ENCODE data around the gene PHETA1.
"Not testable (repeated sequence)": the region's sequence is repeated elsewhere in the genome, so short reads cannot be mapped to it uniquely, and the experiment has no call there.

Gene PHETA1

DNA sequence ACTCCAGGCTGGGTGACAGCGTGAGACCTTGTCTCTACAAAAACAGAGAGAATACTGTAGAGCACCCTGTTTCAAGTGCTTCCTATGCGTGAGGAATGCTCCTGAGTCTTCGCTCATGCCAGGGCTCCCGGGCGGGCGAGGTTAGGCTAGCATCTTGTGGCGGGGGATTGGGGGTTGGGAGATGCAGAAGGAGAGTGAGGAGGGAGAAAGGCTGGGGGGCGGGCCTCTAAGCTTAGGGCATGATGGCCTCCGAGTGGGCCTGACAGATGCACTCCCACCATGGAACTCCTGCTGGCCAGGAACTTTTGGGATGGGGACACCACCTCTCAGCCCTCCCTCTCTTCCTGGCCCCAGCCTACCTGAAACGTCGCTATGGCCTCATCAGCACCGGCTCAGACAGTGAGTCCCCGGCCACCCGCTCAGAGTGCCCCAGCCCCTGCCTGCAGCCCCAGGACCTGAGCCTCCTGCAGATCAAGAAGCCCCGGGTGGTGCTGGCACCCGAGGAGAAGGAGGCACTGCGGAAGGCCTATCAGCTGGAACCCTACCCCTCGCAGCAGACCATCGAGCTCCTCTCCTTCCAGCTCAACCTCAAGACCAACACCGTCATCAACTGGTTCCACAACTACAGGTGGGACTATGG, 27.3 kb downstream of the PHETA1 start:
- no peak for TF ChIP-seq Cebpa-rat (IDR thresholded peaks at IDR 0.05)
- Histone ChIP-seq H3K9ac (no peak overlapping the region), H3K4me3 (no peak overlapping the region), H3K36me3 (no peaks in the 10 kb centered on the region), H3K4me2 (no peak overlapping the region), H3K27me3 (no peaks in the 10 kb centered on the region), H4K20me1 (0 out of 22 replicates have a peak, but pooled peaks cover 0 to 4% (median 0%) of the 10 kb centered on the region in 11 experiments), H3K27ac (no peak overlapping the region), H3K4me1 (peaks cover 0 to 10% (median 0%) of the 10 kb centered on the region in 10 experiments; a peak in 4 of 20 replicates), H3K9me3 (replicated peaks in 1 of 11) (peaks cover 0 to 9% (median 0%) of the 10 kb centered on the region in 11 experiments; a peak in 2 of 22 replicates)

DNA sequence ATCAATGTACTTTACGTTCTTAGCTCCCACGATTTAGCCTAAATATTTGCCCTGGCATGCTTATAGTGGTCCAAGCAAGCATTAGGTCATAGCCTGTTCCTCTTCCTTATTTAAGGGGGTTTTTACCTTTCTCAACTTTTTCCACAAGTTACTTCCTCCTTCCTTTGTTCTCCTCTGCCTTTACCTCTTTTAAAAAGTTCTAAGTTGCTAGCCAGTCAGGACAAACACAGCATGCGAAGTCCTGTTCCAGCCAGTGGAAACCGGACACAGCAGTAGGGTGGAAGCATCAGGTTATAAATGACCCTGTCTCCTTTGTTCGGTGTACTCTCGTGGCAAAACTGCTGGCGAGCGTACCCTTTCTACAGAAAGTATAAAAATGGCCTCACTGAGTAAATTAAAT, 28.2 kb downstream of the PHETA1 start:
- not testable (repeated sequence) for H3K4me2 ChIP-seq; H3K4me3 ChIP-seq; H4K20me1 ChIP-seq; H3K27ac ChIP-seq; H3K27me3 ChIP-seq; H3K36me3 ChIP-seq; H3K9ac ChIP-seq; H3K9me3 ChIP-seq (replicated peaks in 1 of 11)
- peaks cover 0 to 10% (median 0%) of the 10 kb centered on the region in 10 experiments; a peak in 4 of 20 replicates for H3K4me1 ChIP-seq

DNA sequence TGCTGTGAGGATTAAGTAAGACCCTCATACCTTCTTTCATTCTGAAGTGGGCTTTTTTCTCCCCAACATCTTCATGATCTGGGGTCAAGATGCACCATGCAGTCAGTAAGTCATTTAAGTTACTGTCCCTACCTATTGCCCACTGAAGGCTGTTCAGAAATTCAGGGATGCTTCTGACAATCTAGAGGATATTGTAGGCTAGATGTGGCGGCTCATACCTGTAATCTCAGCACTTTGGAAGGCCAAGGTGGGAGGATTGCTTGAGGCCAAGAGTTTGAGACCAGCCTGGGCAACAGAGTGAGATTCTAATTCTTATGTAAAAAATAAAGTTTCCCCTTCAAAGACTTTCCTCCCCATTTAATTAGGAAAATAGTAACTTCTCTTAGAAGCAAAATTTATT, 28.7 kb downstream of the PHETA1 start:
- Histone ChIP-seq H3K4me3 (no peak overlapping the region), H4K20me1 (0 out of 22 replicates have a peak, but pooled peaks cover 0 to 4% (median 0%) of the 10 kb centered on the region in 11 experiments), H3K27ac (no peak overlapping the region)

GRCh38 chr12:111339321-111339938, 29.5 kb downstream of the PHETA1 start:
- no peaks in the 10 kb centered on the region for H3K36me3 ChIP-seq
- H3K27me3 ChIP-seq = no peaks in the 10 kb centered on the region
- no peak overlapping the region for H3K4me3 ChIP-seq
- no peak overlapping the region for H3K27ac ChIP-seq
- no peak for TF ChIP-seq Cebpa-rat (IDR thresholded peaks at IDR 0.05)
- H3K9ac ChIP-seq = no peak overlapping the region; a peak in 1 of 22 replicates
- 0 out of 22 replicates have a peak, but pooled peaks cover 0 to 4% (median 0%) of the 10 kb centered on the region in 11 experiments for H4K20me1 ChIP-seq
- peaks cover 0 to 10% (median 2%) of the 10 kb centered on the region in 10 experiments; a peak in 6 of 20 replicates for H3K4me1 ChIP-seq
- peaks cover 0 to 9% (median 0%) of the 10 kb centered on the region in 11 experiments; a peak in 2 of 22 replicates for H3K9me3 ChIP-seq (replicated peaks in 1 of 11)
- H3K4me2 ChIP-seq = no peak overlapping the region

More for the DNA sequence above, 28.7 kb downstream of the PHETA1 start:
- Histone ChIP-seq H3K27me3 (no peaks in the 10 kb centered on the region), H3K9ac (no peak overlapping the region), H3K36me3 (no peaks in the 10 kb centered on the region), H3K9me3 (replicated peaks in 1 of 11) (peaks cover 0 to 9% (median 0%) of the 10 kb centered on the region in 11 experiments; a peak in 2 of 22 replicates), H3K4me1 (peaks cover 0 to 10% (median 0%) of the 10 kb centered on the region in 10 experiments; a peak in 5 of 20 replicates), H3K4me2 (no peak overlapping the region)
- no peak for TF ChIP-seq Cebpa-rat (IDR thresholded peaks at IDR 0.05)

- Histone ChIP-seq H3K27ac (no peak overlapping the region), H3K4me2 (no peak overlapping the region), H3K36me3 (no peaks in the 10 kb centered on the region), H3K4me1 (peaks cover 0 to 10% (median 6%) of the 10 kb centered on the region in 10 experiments; a peak in 6 of 20 replicates), H3K9me3 (replicated peaks in 1 of 11) (peaks cover 0 to 7% (median 0%) of the 10 kb centered on the region in 11 experiments; a peak in 2 of 22 replicates), H3K4me3 (no peak overlapping the region), H4K20me1 (0 out of 22 replicates have a peak, but pooled peaks cover 0 to 4% (median 0%) of the 10 kb centered on the region in 11 experiments), H3K9ac (no peak overlapping the region), H3K27me3 (no peaks in the 10 kb centered on the region)
- TF ChIP-seq Cebpa-rat (IDR thresholded peaks at IDR 0.05) = no peak
Measured at GRCh38 chr12:111338096-111338495, 30.8 kb downstream of the PHETA1 start.

- no peak overlapping the region for H3K4me3 ChIP-seq
Measured at GRCh38 chr12:111337371-111337770, 31.5 kb downstream of the PHETA1 start.

GRCh38 chr12:111336411-111336810, 32.5 kb downstream of the PHETA1 start:
- not testable (repeated sequence) for H3K27me3 ChIP-seq, H3K4me2 ChIP-seq, H3K4me3 ChIP-seq

More at GRCh38 chr12:111337371-111337770, 31.5 kb downstream of the PHETA1 start:
- Histone ChIP-seq H3K27ac (no peak overlapping the region), H3K9ac (no peak overlapping the region), H3K27me3 (no peaks in the 10 kb centered on the region), H3K4me1 (peaks cover 0 to 10% (median 6%) of the 10 kb centered on the region in 10 experiments; a peak in 6 of 20 replicates), H3K9me3 (replicated peaks in 1 of 11) (no peaks in the 10 kb centered on the region), H4K20me1 (0 out of 22 replicates have a peak, but pooled peaks cover 0 to 4% (median 0%) of the 10 kb centered on the region in 11 experiments), H3K36me3 (no peaks in the 10 kb centered on the region), H3K4me2 (no peak overlapping the region)
- no peak for TF ChIP-seq Cebpa-rat (IDR thresholded peaks at IDR 0.05)

GRCh38 chr12:111335811-111336210, 33.1 kb downstream of the PHETA1 start:
- no peak overlapping the region for H3K4me2 ChIP-seq
- no peak for TF ChIP-seq Cebpa-rat (IDR thresholded peaks at IDR 0.05)

More at GRCh38 chr12:111336411-111336810, 32.5 kb downstream of the PHETA1 start:
- peaks cover 0 to 10% (median 6%) of the 10 kb centered on the region in 10 experiments; a peak in 6 of 20 replicates for H3K4me1 ChIP-seq
- H3K9ac ChIP-seq; H3K27ac ChIP-seq; H4K20me1 ChIP-seq; H3K9me3 ChIP-seq (replicated peaks in 1 of 11); H3K36me3 ChIP-seq: not testable (repeated sequence)

GRCh38 chr12:111335301-111335700, 33.6 kb downstream of the PHETA1 start:
- H4K20me1 ChIP-seq; H3K4me2 ChIP-seq; H3K9ac ChIP-seq; H3K27me3 ChIP-seq; H3K36me3 ChIP-seq; H3K27ac ChIP-seq; H3K9me3 ChIP-seq (replicated peaks in 1 of 11); H3K4me3 ChIP-seq; H3K4me1 ChIP-seq: not testable (repeated sequence)

More at GRCh38 chr12:111335811-111336210, 33.1 kb downstream of the PHETA1 start:
- H3K9ac ChIP-seq = no peak overlapping the region
- no peak overlapping the region for H3K4me3 ChIP-seq
- no peaks in the 10 kb centered on the region for H3K36me3 ChIP-seq
- no peaks in the 10 kb centered on the region for H3K27me3 ChIP-seq
- no peaks in the 10 kb centered on the region for H3K9me3 ChIP-seq (replicated peaks in 1 of 11)
- no peak overlapping the region for H3K27ac ChIP-seq
- peaks cover 0 to 11% (median 6%) of the 10 kb centered on the region in 10 experiments; a peak in 6 of 20 replicates for H3K4me1 ChIP-seq
- H4K20me1 ChIP-seq = no peaks in the 10 kb centered on the region
